RWPE2 (cell line): ENCODE results near the gene PAQR8.

ENCODE experiments used
- ATAC-seq: fragments of 200-7000 bp; cut with Tn5 transposase; 3 replicates; pipeline ENCODE4 v1.9.1; 2021; ENCODE audit warnings: low read depth
- DNase-seq: peaks from one replicate; pipeline ENCODE4 v3.0.0-alpha.2; 2020; ENCODE audit warnings: low spot score
- H3K27ac ChIP-seq: fragments of 450-650 bp; 2 replicates; pipeline ENCODE4 v1.5.1; 2017; ENCODE audit warnings: mild to moderate bottlenecking; ENCODE audit not compliant: poor library complexity, severe bottlenecking
- H3K27me3 ChIP-seq: fragments of 250-450 bp; sonication (Bioruptor Pico); 2 replicates; pipeline ENCODE4 v1.5.1; 2021; ENCODE audit warnings: mild to moderate bottlenecking, moderate library complexity; ENCODE audit not compliant: insufficient read depth, poor library complexity, severe bottlenecking
- H3K36me3 ChIP-seq: fragments of 250-450 bp; sonication (Bioruptor Pico); 2 replicates; pipeline ENCODE4 v1.5.1; 2020; ENCODE audit warnings: low read depth, mild to moderate bottlenecking, moderate library complexity
- H3K4me1 ChIP-seq: fragments of 250-450 bp; sonication (Bioruptor Pico); 2 replicates; pipeline ENCODE4 v1.5.1; 2021; ENCODE audit warnings: mild to moderate bottlenecking, moderate library complexity; ENCODE audit not compliant: insufficient read depth, poor library complexity, severe bottlenecking
- H3K4me3 ChIP-seq: fragments of 250-450 bp; sonication (Bioruptor Pico); 2 replicates; pipeline ENCODE4 v1.5.1; 2021; ENCODE audit warnings: mild to moderate bottlenecking, moderate library complexity; ENCODE audit not compliant: severe bottlenecking
- H3K9me3 ChIP-seq: fragments of 250-450 bp; sonication (Bioruptor Pico); 2 replicates; pipeline ENCODE4 v1.5.1; 2021; ENCODE audit warnings: mild to moderate bottlenecking, moderate library complexity; ENCODE audit not compliant: severe bottlenecking
- CTCF ChIP-seq: fragments of 450-650 bp; IDR thresholded peaks from one replicate; pipeline ENCODE4 v1.5.1; 2017; ENCODE audit warnings: mild to moderate bottlenecking, moderate library complexity; ENCODE audit not compliant: poor library complexity, severe bottlenecking

Gene PAQR8

DNA sequence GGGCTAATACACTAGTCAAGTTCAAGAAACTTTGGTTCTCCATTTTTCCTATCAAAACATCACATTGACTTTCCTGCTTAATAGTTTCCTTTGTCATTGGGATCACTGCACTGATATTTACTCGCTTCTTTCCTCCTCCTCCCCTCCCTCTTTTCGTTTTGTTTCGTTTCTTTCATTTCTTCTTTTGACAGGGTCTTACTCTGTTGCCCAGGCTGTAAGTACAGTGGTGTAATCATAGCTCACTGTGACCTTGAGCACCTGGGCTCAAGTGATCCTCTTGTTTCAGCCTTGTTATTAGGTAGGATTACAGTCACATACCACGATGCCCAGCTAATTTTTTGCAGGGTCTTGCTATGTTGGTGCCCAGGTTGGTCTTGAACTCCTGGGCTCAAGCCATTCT lies 12.3 kb downstream of the PAQR8 start:
- ATAC-seq: no peak
- no peak for DNase-seq
- no peak for TF ChIP-seq CTCF
- H3K27ac ChIP-seq: no peak overlapping the region
- no peaks in the 10 kb centered on the region for H3K27me3 ChIP-seq
- H3K36me3 ChIP-seq: no peaks in the 10 kb centered on the region
- no peaks in the 10 kb centered on the region for H3K4me1 ChIP-seq
- H3K9me3 ChIP-seq: peaks cover 2% of the 10 kb centered on the region
- no peak overlapping the region for H3K4me3 ChIP-seq

DNA sequence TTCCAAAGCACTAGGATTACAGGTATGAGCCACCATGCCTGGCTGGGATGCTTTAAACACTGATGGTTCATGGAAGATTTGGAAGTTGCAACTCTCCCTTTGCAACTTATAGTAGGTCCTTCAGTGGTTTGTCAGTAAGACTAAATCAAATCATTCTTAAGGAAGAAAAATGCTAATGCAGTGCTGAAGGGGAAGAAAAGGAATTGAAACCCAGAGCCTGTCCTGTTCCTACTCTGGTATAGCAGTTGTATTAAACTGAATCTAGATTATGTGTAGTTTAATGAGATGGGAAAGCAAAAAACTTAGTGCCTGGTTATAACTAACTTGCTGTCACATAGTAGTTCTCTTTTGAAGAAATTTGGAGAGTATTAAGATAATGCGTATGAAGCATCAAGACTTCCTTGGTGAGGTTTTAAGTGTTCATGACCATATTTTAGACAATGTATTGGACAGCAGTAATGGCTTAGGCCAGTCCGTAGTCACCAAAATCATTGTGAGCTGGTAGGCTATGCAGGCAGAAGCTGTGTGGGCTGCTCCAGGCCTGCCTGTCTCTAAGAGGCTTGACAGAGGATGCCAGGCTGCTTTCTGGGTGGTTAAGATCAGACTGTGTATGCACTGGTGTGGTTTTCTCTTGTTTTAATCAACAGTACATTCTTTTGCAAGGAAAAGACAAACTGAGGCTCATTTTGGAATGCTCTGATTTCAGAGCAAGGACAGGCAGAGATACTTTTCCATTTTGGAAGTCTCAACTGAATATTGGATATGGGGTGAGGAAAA lies 14.0 kb downstream of the PAQR8 start:
- Histone ChIP-seq H3K4me1 (no peaks in the 10 kb centered on the region), H3K36me3 (no peaks in the 10 kb centered on the region), H3K27me3 (no peaks in the 10 kb centered on the region), H3K27ac (no peak overlapping the region), H3K4me3 (no peak overlapping the region), H3K9me3 (peaks cover 2% of the 10 kb centered on the region)
- ATAC-seq: no peak
- no peak for TF ChIP-seq CTCF
- DNase-seq: no peak

DNA sequence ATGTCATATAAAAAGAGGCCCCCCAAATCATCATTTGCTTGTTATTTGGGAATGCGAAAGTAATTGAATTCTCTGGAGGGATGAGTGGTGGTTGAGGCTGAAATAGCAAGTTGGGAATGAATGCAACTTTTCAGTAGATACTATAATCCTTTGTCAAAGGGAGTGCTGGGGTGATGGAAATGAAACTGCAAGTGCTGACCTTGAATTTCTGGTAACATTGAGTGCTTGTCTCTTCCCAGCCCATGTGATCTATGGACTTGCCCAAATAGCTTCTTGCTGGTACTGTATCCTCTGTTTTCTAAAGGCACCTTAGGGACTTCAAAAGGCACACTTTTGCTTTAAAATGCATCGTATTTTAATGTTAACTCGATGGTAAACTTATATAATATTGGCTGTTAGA lies 14.8 kb downstream of the PAQR8 start:
- no peaks in the 10 kb centered on the region for H3K27me3 ChIP-seq
- H3K4me3 ChIP-seq: no peak overlapping the region
- no peak for TF ChIP-seq CTCF
- no peaks in the 10 kb centered on the region for H3K36me3 ChIP-seq
- DNase-seq: no peak
- H3K9me3 ChIP-seq: no peaks in the 10 kb centered on the region
- no peak overlapping the region for H3K27ac ChIP-seq
- no peaks in the 10 kb centered on the region for H3K4me1 ChIP-seq
- no peak for ATAC-seq

DNA sequence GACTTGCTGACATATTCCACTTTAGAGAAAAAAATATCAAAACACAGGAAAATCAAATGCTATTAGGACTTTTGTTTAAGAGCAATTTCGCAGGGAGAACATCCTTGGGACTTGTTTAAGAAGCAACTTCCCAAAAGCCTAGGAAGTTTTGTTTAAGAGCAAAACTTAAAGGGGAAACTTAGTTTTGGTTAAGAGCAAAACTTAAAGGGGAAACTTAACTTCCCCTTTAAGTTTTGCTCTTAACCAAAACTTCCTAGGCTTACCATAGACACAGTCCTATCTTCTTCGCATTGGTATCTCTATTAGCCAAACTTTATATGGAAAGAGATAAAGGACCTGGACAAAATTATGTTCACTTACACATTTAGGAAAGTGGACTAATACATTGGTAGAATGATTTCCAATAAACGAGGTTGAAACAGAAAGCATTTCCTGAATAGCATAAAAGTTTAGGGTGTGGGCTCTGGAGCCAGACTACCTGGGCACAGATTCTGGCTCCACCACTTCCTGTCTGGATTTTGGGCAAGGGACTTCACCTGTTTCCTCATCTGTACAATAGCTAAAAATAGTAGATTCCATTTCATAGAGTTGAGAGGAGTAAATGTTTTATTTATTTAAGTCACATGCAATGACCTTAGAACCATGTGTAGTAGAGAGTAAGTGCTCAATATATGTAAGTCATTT lies 15.7 kb downstream of the PAQR8 start:
- Histone ChIP-seq H3K27ac (no peak overlapping the region), H3K36me3 (no peaks in the 10 kb centered on the region), H3K27me3 (no peaks in the 10 kb centered on the region), H3K9me3 (no peaks in the 10 kb centered on the region), H3K4me3 (no peak overlapping the region), H3K4me1 (no peaks in the 10 kb centered on the region)
- no peak for ATAC-seq
- DNase-seq: no peak
- no peak for TF ChIP-seq CTCF

DNA sequence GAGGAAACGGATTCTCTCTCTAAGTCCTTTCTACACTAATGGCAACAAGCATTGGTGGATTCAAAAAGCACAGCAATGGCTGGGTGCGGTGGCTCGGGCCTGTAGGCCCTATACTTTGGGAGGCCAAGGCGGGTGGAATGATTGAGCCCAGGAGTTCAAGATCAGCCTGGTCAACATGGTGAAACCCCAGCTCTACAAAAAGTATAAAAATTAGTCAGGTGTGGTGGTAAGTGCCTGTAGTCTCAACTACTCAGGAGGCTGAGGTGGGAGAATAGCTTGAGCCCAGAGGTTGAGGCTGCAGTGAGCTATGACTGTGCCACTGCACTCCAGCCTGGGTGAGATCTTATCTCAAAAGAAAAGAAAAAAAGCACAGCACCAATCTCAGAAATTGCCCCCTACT lies 19.3 kb downstream of the PAQR8 start:
- Histone ChIP-seq H3K27ac (no peak overlapping the region), H3K4me1 (no peaks in the 10 kb centered on the region), H3K4me3 (no peak overlapping the region), H3K9me3 (no peaks in the 10 kb centered on the region), H3K36me3 (no peaks in the 10 kb centered on the region), H3K27me3 (no peaks in the 10 kb centered on the region)
- DNase-seq (no peak), ATAC-seq (no peak)
- no peak for TF ChIP-seq CTCF
